Cerebellar cortex (tissue), 1 donor: ENCODE data around the gene CLPTM1.
"Not testable (repeated sequence)": the region's sequence is repeated elsewhere in the genome, so short reads cannot be mapped to it uniquely, and the experiment has no call there.

Source experiments
- DNase-seq: peaks from one replicate; pipeline ENCODE4 v3.0.0-alpha.2; 2015; ENCODE audit warnings: low spot score

Gene CLPTM1

GRCh38 chr19:44943801-44944249, 11.4 kb upstream of the CLPTM1 start:
- DNase-seq = no peak

GRCh38 chr19:44947041-44947581, 8.1 kb upstream of the CLPTM1 start:
- DNase-seq = no peak

GRCh38 chr19:44948237-44948636, 6.9 kb upstream of the CLPTM1 start:
- DNase-seq = no peak

GRCh38 chr19:44948763-44949374, 6.3 kb upstream of the CLPTM1 start:
- DNase-seq = no peak

- DNase-seq = no peak
These were observed 5.6 kb upstream of the CLPTM1 start for GRCh38 chr19:44949550-44949949.

- peak; percentile 84 for DNase-seq
These were observed 3.7 kb upstream of the CLPTM1 start for GRCh38 chr19:44951179-44952159.

GRCh38 chr19:44954278-44954648, 917 bp upstream of the CLPTM1 start:
- DNase-seq = no peak

- DNase-seq = no peak
These were observed 592 bp downstream of the CLPTM1 start for GRCh38 chr19:44955505-44956439.

GRCh38 chr19:44957526-44957925, 2.3 kb downstream of the CLPTM1 start:
- DNase-seq = no peak

GRCh38 chr19:44958090-44958489, 2.9 kb downstream of the CLPTM1 start:
- DNase-seq = no peak

GRCh38 chr19:44959691-44960090, 4.5 kb downstream of the CLPTM1 start:
- no peak for DNase-seq

GRCh38 chr19:44960906-44961728, 5.9 kb downstream of the CLPTM1 start:
- no peak for DNase-seq

- no peak for DNase-seq
These were observed 6.6 kb downstream of the CLPTM1 start for GRCh38 chr19:44961821-44962220.

- no peak for DNase-seq
These were observed 12.9 kb downstream of the CLPTM1 start for GRCh38 chr19:44968118-44968517.

- DNase-seq = no peak
These were observed 13.5 kb downstream of the CLPTM1 start for GRCh38 chr19:44968670-44969069.

GRCh38 chr19:44969437-44969836, 14.3 kb downstream of the CLPTM1 start:
- no peak for DNase-seq

GRCh38 chr19:44971451-44971850, 16.3 kb downstream of the CLPTM1 start:
- DNase-seq = not testable (repeated sequence)

GRCh38 chr19:44972802-44973201, 17.6 kb downstream of the CLPTM1 start:
- no peak for DNase-seq

- DNase-seq = no peak
These were observed 19.0 kb downstream of the CLPTM1 start for GRCh38 chr19:44973982-44974735.

- no peak for DNase-seq
These were observed 19.7 kb downstream of the CLPTM1 start for GRCh38 chr19:44974857-44975256.
